Measurements from ENCODE around the gene ATRNL1.

ATRNL1 gene

DNA sequence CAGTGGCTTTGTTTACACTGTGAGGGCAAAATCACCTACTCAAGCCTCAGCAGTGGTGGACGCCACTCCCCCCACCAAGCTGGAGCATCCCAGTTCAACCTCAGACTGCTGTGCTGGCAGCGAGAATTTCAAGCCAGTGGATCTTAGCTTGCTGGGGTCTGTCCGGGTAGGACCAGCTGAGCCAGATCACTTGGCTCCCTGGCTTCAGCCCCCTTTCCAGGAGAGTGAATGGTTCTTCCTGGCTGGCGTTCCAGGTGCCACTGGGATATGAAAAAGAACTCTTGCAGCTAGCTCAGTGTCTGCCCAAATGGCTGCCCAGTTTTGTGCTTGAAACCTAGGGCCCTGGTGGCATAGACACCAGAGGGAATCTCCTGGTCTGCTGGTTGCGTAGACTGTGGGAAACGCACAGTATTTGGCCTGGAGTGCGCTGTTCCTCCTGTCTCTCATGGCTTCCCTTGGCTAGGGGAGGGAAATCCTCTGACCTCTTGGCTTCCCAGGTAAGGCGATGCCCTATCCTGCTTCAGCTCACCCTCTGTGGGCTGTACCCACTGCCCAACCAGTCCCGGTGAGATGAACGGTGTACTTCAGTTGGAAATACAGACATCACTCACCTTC lies 398.5 kb downstream of the ATRNL1 start:
- Histone ChIP-seq H3K79me1 (ENCODE audit: low read length) (no peaks in the 10 kb centered on the region), H3K4me1 (ENCODE audit: control insufficient read depth in 1 of 2, insufficient read depth in 2 of 2, low read length in 2 of 2) (no peaks in the 10 kb centered on the region), H4K8ac (ENCODE audit: low read depth, low read length) (no peak overlapping the region), H3K23ac (ENCODE audit: low read length) (peak overlapping the region; percentile 53), H3K4ac (ENCODE audit: low read depth, low read length) (no peak overlapping the region), H4K12ac (ENCODE audit: low read depth, low read length) (no peak overlapping the region), H3K36me3 (ENCODE audit: control insufficient read depth in 1 of 2, insufficient read depth in 2 of 2, low read length in 2 of 2) (no peaks in the 10 kb centered on the region), H2BK12ac (ENCODE audit: low read length) (no peak overlapping the region), H3K79me2 (ENCODE audit: control insufficient read depth, insufficient read depth, low read length, poor library complexity) (no peaks in the 10 kb centered on the region), H3K27me3 (ENCODE audit: insufficient read depth, low read length) (no peaks in the 10 kb centered on the region), H3K14ac (ENCODE audit: low read length) (no peak overlapping the region), H3K18ac (ENCODE audit: low read length) (no peak overlapping the region), H2AFZ (ENCODE audit: insufficient read depth, low read length, poor library complexity) (no peak overlapping the region), H3K9me3 (ENCODE audit: insufficient read depth, low read depth, low read length) (peaks cover 2% of the 10 kb centered on the region), H4K91ac (ENCODE audit: low read depth, low read length) (no peak overlapping the region), H3K4me2 (ENCODE audit: low read length) (no peak overlapping the region), H3K9ac (ENCODE audit: low read length) (no peak overlapping the region), H2AK5ac (ENCODE audit: low read length) (no peak overlapping the region), H3K4me3 (ENCODE audit: low read depth, low read length) (no peak overlapping the region), H2BK5ac (ENCODE audit: low read depth, low read length, poor library complexity) (no peak overlapping the region), H3K27ac (ENCODE audit: low read depth, low read length) (no peak overlapping the region), H2BK120ac (ENCODE audit: insufficient read depth, low read length, poor library complexity) (no peak overlapping the region)
- WGBS (ENCODE audit: extremely low coverage, insufficient coverage, insufficient read length), result no CpG with 5 or more reads among the region's 10 CpGs
- DNase-seq, result no peak

DNA sequence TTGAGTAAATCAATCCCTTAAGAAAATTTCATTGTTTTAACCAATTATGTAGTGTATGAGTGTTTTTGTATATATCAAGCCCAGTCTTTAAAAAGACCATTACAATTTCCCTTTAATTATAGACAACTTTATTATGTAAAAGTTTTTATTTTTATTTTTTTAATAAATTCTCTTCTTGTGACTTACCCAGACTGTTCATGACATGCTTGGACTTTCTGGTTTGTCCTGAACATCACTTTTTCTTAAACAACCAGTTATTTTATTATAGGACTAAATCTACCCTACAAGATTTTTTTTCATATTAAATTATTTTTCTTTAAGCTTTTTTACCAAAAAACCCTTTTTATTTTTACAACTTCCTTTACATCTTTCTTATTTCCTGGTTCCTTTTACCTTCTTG lies 410.4 kb downstream of the ATRNL1 start:
- H3K4ac ChIP-seq (ENCODE audit: low read depth, low read length), result no peak overlapping the region
- H2BK120ac ChIP-seq (ENCODE audit: insufficient read depth, low read length, poor library complexity), result no peak overlapping the region
- no peak overlapping the region for H4K91ac ChIP-seq (ENCODE audit: low read depth, low read length)
- H3K4me1 ChIP-seq (ENCODE audit: control insufficient read depth in 1 of 2, insufficient read depth in 2 of 2, low read length in 2 of 2), result no peaks in the 10 kb centered on the region
- H3K79me2 ChIP-seq (ENCODE audit: control insufficient read depth, insufficient read depth, low read length, poor library complexity), result no peaks in the 10 kb centered on the region
- H2BK5ac ChIP-seq (ENCODE audit: low read depth, low read length, poor library complexity), result no peak overlapping the region
- no peak overlapping the region for H3K27ac ChIP-seq (ENCODE audit: low read depth, low read length)
- H3K9ac ChIP-seq (ENCODE audit: low read length), result no peak overlapping the region
- no peaks in the 10 kb centered on the region for H3K9me3 ChIP-seq (ENCODE audit: insufficient read depth, low read depth, low read length)
- no peak overlapping the region for H2AFZ ChIP-seq (ENCODE audit: insufficient read depth, low read length, poor library complexity)
- no peaks in the 10 kb centered on the region for H3K27me3 ChIP-seq (ENCODE audit: insufficient read depth, low read length)
- no peaks in the 10 kb centered on the region for H3K79me1 ChIP-seq (ENCODE audit: low read length)
- H3K18ac ChIP-seq (ENCODE audit: low read length), result no peak overlapping the region
- H2BK12ac ChIP-seq (ENCODE audit: low read length), result no peak overlapping the region
- H2AK5ac ChIP-seq (ENCODE audit: low read length), result no peak overlapping the region
- no peak overlapping the region for H3K23ac ChIP-seq (ENCODE audit: low read length)
- H3K4me2 ChIP-seq (ENCODE audit: low read length), result no peak overlapping the region
- no peak overlapping the region for H3K14ac ChIP-seq (ENCODE audit: low read length)
- no peak overlapping the region for H3K4me3 ChIP-seq (ENCODE audit: low read depth, low read length)
- no peak for DNase-seq
- no peak overlapping the region for H4K12ac ChIP-seq (ENCODE audit: low read depth, low read length)
- H3K36me3 ChIP-seq (ENCODE audit: control insufficient read depth in 1 of 2, insufficient read depth in 2 of 2, low read length in 2 of 2), result no peaks in the 10 kb centered on the region
- no peak overlapping the region for H4K8ac ChIP-seq (ENCODE audit: low read depth, low read length)

DNA sequence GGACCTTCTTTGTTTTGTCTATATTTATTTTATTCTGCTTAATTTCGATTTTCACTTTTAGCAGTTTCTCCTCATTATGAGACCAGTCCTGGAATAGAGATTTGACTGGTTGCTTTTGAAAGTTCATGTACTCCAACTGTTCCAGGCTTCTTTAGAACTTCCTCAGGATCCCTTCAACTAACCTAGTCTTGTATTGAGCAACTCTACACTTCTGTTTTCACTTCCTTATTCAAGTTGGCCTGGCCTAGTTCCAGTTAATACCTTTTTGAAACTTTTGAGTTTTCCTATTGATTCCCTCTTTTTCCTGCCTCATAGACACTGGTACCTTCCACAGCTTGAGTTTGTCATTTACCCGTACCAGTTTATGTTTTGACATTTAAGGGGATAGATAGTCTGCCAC lies 421.7 kb downstream of the ATRNL1 start:
- no peak overlapping the region for H3K4ac ChIP-seq (ENCODE audit: low read depth, low read length)
- no peak overlapping the region for H4K12ac ChIP-seq (ENCODE audit: low read depth, low read length)
- H3K79me1 ChIP-seq (ENCODE audit: low read length), result no peaks in the 10 kb centered on the region
- H3K4me1 ChIP-seq (ENCODE audit: control insufficient read depth in 1 of 2, insufficient read depth in 2 of 2, low read length in 2 of 2), result no peaks in the 10 kb centered on the region
- no peaks in the 10 kb centered on the region for H3K9me3 ChIP-seq (ENCODE audit: insufficient read depth, low read depth, low read length)
- H2AFZ ChIP-seq (ENCODE audit: insufficient read depth, low read length, poor library complexity), result no peak overlapping the region
- no peak overlapping the region for H3K14ac ChIP-seq (ENCODE audit: low read length)
- no peak overlapping the region for H3K9ac ChIP-seq (ENCODE audit: low read length)
- H2BK12ac ChIP-seq (ENCODE audit: low read length), result no peak overlapping the region
- no peak overlapping the region for H3K27ac ChIP-seq (ENCODE audit: low read depth, low read length)
- H2AK5ac ChIP-seq (ENCODE audit: low read length), result no peak overlapping the region
- no peaks in the 10 kb centered on the region for H3K36me3 ChIP-seq (ENCODE audit: control insufficient read depth in 1 of 2, insufficient read depth in 2 of 2, low read length in 2 of 2)
- no peak overlapping the region for H2BK120ac ChIP-seq (ENCODE audit: insufficient read depth, low read length, poor library complexity)
- no peaks in the 10 kb centered on the region for H3K27me3 ChIP-seq (ENCODE audit: insufficient read depth, low read length)
- no CpG with 5 or more reads among the region's 2 CpGs for WGBS (ENCODE audit: extremely low coverage, insufficient coverage, insufficient read length)
- H4K91ac ChIP-seq (ENCODE audit: low read depth, low read length), result no peak overlapping the region
- H3K18ac ChIP-seq (ENCODE audit: low read length), result no peak overlapping the region
- no peaks in the 10 kb centered on the region for H3K79me2 ChIP-seq (ENCODE audit: control insufficient read depth, insufficient read depth, low read length, poor library complexity)
- no peak overlapping the region for H2BK5ac ChIP-seq (ENCODE audit: low read depth, low read length, poor library complexity)
- H3K4me3 ChIP-seq (ENCODE audit: low read depth, low read length), result no peak overlapping the region
- no peak overlapping the region for H4K8ac ChIP-seq (ENCODE audit: low read depth, low read length)
- no peak overlapping the region for H3K23ac ChIP-seq (ENCODE audit: low read length)
- no peak for DNase-seq
- no peak overlapping the region for H3K4me2 ChIP-seq (ENCODE audit: low read length)

DNA sequence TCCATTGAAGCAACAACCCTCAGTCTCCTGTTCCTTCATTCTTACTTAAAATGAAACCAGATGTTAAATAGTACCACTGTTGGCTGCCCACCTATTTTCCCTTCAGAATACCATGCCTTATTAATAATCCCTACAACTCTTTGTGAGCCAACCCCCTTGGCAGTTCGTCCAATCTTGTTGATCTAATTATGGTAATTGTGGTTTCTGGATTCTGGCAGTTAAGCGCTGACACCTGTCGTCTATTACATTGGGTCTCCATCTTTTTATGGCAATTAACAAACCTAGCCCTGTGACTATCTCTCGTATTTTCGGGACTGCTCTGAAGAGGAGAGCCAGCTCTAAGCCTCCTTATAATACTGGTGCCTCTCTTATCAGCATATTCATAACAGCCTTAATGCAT lies 432.0 kb downstream of the ATRNL1 start:
- Histone ChIP-seq H2AK5ac (ENCODE audit: low read length) (no peak overlapping the region), H3K4ac (ENCODE audit: low read depth, low read length) (no peak overlapping the region), H3K4me3 (ENCODE audit: low read depth, low read length) (no peak overlapping the region), H3K27me3 (ENCODE audit: insufficient read depth, low read length) (no peaks in the 10 kb centered on the region), H4K8ac (ENCODE audit: low read depth, low read length) (no peak overlapping the region), H2AFZ (ENCODE audit: insufficient read depth, low read length, poor library complexity) (no peak overlapping the region), H3K18ac (ENCODE audit: low read length) (no peak overlapping the region), H4K12ac (ENCODE audit: low read depth, low read length) (no peak overlapping the region), H3K79me2 (ENCODE audit: control insufficient read depth, insufficient read depth, low read length, poor library complexity) (no peaks in the 10 kb centered on the region), H3K9me3 (ENCODE audit: insufficient read depth, low read depth, low read length) (peaks cover 4% of the 10 kb centered on the region), H2BK12ac (ENCODE audit: low read length) (no peak overlapping the region), H3K4me1 (ENCODE audit: control insufficient read depth in 1 of 2, insufficient read depth in 2 of 2, low read length in 2 of 2) (no peaks in the 10 kb centered on the region), H4K91ac (ENCODE audit: low read depth, low read length) (no peak overlapping the region), H3K9ac (ENCODE audit: low read length) (no peak overlapping the region), H3K14ac (ENCODE audit: low read length) (no peak overlapping the region), H3K36me3 (ENCODE audit: control insufficient read depth in 1 of 2, insufficient read depth in 2 of 2, low read length in 2 of 2) (no peaks in the 10 kb centered on the region), H3K27ac (ENCODE audit: low read depth, low read length) (no peak overlapping the region), H2BK120ac (ENCODE audit: insufficient read depth, low read length, poor library complexity) (no peak overlapping the region), H3K4me2 (ENCODE audit: low read length) (no peak overlapping the region), H3K79me1 (ENCODE audit: low read length) (no peaks in the 10 kb centered on the region), H2BK5ac (ENCODE audit: low read depth, low read length, poor library complexity) (no peak overlapping the region), H3K23ac (ENCODE audit: low read length) (no peak overlapping the region)
- no peak for DNase-seq
- WGBS (ENCODE audit: extremely low coverage, insufficient coverage, insufficient read length), result no CpG with 5 or more reads among the region's 5 CpGs

Data from trophoblast cell (in vitro differentiated cells and primary cell).